ENCODE measurements around the gene FN3KRP.
A peak's percentile ranks its signal among the peaks of the same experiment; 100 is the strongest.
"Not testable (repeated sequence)": the region's sequence is repeated elsewhere in the genome, so short reads cannot be mapped to it uniquely, and the experiment has no call there.

Gene FN3KRP

DNA sequence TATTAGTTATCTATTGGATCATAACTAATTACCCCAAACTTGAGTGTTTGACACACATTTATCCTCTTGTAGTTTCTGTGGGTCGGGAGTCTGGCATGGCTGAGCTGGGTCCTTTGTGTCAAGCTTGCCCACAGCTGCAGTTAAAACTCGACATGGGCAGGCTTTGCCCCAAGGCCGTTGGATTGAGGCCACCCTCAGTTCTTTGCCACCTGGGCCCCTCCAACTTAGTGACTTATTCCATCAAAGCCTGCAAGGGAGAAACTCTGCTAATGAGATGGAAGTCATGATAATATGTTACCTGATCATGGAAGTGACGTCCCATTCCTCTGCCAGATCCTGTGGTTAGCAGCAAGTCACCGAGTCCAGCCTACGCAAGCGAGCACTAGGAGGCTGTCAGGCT, 52.5 kb downstream of the FN3KRP start:
- H3K27ac ChIP-seq = no peak overlapping the region
- no peak for TF ChIP-seq ZFX (IDR thresholded peaks at IDR 0.05)
- TF ChIP-seq CTCF (conservative IDR thresholded peaks at IDR 0.05) = no peak

GRCh38 chr17:82772026-82772425, 55.5 kb downstream of the FN3KRP start:
- TF ChIP-seq CTCF (conservative IDR thresholded peaks at IDR 0.05) = no peak
- no peak for TF ChIP-seq ZFX (IDR thresholded peaks at IDR 0.05)
- H3K27ac ChIP-seq = peak overlapping the region; percentile 35

DNA sequence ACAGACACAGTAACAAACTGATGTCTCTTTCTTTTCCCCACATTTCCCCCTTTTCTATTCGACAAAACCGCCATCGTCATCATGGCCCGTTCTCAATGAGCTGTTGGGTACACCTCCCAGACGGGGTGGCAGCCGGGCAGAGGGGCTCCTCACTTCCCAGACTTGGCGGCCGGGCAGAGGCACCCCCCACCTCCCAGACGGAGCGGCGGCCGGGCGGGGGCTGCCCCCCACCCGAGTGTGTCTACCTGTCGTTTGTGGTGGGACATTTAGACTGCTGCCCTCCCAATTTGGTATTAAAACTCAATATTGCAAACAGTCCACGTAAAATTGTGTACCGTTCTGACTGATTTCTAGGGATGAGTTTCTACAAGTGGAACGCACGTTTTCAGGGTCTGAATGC, 58.0 kb downstream of the FN3KRP start:
- H3K27ac ChIP-seq = not testable (repeated sequence)

GRCh38 chr17:82775001-82775823, 58.7 kb downstream of the FN3KRP start:
- TF ChIP-seq CTCF (conservative IDR thresholded peaks at IDR 0.05) (peak; percentile 98), ZFX (IDR thresholded peaks at IDR 0.05) (no peak)
- H3K27ac ChIP-seq = no peak overlapping the region

DNA sequence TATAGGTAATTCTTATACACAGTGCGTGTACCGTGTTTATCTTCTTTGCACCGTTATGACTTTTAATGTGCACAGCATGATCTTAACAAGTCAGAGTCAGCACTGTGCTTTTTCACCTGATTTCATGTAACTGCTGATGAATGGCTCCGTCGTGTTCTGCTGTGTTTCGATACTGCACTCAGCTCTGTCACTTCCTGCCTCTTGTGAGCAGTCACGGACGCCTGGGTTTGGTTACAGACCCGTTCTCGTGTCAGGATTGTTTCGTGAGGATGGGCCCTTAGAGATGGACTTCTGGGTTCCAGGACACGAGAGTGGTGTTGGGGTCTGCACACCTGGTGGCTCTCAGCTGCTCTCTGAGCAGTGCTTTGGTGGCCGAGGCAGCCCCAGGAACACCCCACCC, 59.9 kb downstream of the FN3KRP start:
- TF ChIP-seq CTCF (conservative IDR thresholded peaks at IDR 0.05) (no peak), ZFX (IDR thresholded peaks at IDR 0.05) (no peak)
- H3K27ac ChIP-seq = no peak overlapping the region

Measured in C4-2B (cell line).